Myocyte (in vitro differentiated cells): ENCODE results near the gene TMPRSS12. TPM values are rescaled to one million over a fixed set of nuclear protein-coding genes. Genes with fewer than 3 reads are reported as not detected.
"Not testable (repeated sequence)": the region's sequence is repeated elsewhere in the genome, so short reads cannot be mapped to it uniquely, and the experiment has no call there.

Experiments
- DNase-seq: peaks from one replicate; pipeline ENCODE4 v3.0.0-alpha.2; 2012; ENCODE audit warnings: low read depth
- total RNA-seq: library from RNA; depleted of rRNA; stranded (reverse); fragments of >200 nt; gene quantifications from 2 replicates; pipeline ENCODE4 v1.2.3, GENCODE V29; 2014

TMPRSS12 gene
- total RNA-seq, 1 donor from 2014 or later, result not detected

- DNase-seq, result not testable (repeated sequence)
Observed at GRCh38 chr12:50855679-50856078, 13.0 kb downstream of the TMPRSS12 start.

GRCh38 chr12:50859621-50860310 is 17.0 kb downstream of the TMPRSS12 start:
- DNase-seq, result no peak

- peak; percentile 10 for DNase-seq
Observed at GRCh38 chr12:50862316-50862715, 19.6 kb downstream of the TMPRSS12 start.

GRCh38 chr12:50865266-50865665 is 22.5 kb downstream of the TMPRSS12 start:
- no peak for DNase-seq

GRCh38 chr12:50868881-50869280 is 26.2 kb downstream of the TMPRSS12 start:
- DNase-seq, result not testable (repeated sequence)

DNA sequence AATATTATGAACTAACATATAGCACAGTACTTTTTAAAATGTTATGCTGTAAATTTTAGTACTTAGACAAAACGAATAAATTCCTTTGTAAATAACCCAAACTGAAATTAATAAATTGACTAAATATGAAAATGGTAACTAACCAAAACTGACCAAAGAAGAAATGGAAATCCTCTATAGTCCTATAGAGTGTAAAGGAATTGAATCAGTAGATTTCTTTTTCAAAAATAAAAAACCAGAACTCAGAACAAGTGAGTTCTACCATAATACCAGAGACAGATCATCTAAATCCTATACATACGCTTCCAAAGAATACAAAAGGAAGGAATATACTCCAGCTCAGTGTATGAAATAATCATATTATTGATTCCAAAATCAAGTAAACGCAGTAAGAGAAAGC is 39.8 kb downstream of the TMPRSS12 start:
- DNase-seq, result no peak

GRCh38 chr12:50887191-50887590 is 44.5 kb downstream of the TMPRSS12 start:
- no peak for DNase-seq

DNA sequence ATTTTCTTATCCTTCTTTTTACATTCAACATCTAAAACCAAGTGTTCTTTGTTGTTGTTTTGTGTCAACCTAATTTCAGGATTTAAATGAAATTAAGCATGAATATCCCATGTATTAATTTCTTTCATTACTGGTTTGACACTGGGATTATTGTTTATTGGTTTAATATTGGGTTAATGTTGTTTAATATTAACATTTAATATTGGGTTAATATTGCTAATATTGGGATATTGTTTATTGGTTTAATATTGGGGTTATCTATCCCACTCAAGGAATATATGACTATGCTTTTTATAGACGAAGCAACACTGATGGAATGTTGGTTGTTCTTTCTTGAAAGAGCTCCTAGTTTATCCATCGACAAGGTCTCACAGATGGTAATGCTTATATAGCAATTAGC is 45.9 kb downstream of the TMPRSS12 start:
- no peak for DNase-seq

DNA sequence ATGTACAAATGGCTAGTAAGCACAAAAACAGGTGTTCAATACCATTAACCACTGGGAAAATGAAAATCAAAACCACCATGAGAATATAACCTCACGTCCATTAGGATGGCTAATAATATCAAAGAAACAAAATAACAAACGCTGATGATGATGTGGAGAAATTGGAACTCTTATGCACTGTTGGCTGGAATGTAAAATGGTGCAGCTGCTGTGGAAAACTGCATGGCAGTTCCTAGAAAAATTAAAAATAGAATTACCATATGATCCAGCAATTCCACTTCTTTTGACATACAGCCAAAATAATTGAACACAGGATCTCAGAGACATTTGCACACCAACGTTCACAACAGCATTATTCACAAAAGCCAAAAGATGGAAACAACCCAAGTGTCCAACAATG is 51.5 kb downstream of the TMPRSS12 start:
- peak; percentile 77 for DNase-seq

GRCh38 chr12:50901685-50902113 is 59.0 kb downstream of the TMPRSS12 start:
- DNase-seq, result no peak

GRCh38 chr12:50908479-50908878 is 65.8 kb downstream of the TMPRSS12 start:
- not testable (repeated sequence) for DNase-seq

DNA sequence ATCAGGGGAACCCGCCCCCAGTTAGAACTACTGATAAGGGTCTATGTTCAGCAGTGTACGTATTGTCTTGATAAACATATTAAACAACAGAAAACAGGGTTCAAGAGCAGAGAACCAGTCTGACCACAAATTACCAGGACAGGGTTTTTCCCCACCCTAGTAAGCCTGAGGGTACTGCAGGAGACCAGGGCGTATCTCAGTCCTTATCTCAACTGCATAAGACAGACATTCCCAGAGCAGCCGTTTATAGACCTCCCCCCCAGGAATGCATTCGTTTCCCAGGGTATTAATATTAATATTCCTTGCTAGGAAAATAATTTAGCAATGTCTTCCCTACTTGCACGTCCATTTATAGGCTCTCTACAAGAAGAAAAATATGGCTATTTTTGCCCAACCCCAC is 69.6 kb downstream of the TMPRSS12 start:
- not testable (repeated sequence) for DNase-seq

- no peak for DNase-seq
Observed at GRCh38 chr12:50913224-50913623, 70.5 kb downstream of the TMPRSS12 start.

GRCh38 chr12:50914872-50915484 is 72.3 kb downstream of the TMPRSS12 start:
- DNase-seq, result no peak

GRCh38 chr12:50916292-50916691 is 73.6 kb downstream of the TMPRSS12 start:
- DNase-seq, result no peak

- no peak for DNase-seq
Observed at GRCh38 chr12:50918584-50919316, 76.0 kb downstream of the TMPRSS12 start.

DNA sequence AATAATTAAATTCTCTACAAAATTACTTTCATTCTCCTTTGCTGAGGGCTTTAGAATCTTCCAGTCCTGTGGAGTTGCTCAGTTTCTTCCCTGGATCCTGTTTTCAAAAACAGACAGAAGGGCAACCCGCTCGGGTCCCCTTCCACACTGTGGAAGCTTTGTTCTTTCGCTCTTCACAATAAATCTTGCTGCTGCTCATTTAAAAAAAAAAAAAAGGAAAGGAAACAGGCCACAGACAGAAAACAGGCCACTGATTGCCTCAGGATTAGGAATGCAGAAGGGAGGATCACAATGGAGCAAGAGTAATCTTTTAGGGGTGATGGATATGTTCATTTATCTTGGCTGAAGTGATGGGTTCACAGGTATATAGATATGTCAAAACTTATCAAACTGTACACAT is 80.1 kb downstream of the TMPRSS12 start:
- DNase-seq, result peak; percentile 27

DNA sequence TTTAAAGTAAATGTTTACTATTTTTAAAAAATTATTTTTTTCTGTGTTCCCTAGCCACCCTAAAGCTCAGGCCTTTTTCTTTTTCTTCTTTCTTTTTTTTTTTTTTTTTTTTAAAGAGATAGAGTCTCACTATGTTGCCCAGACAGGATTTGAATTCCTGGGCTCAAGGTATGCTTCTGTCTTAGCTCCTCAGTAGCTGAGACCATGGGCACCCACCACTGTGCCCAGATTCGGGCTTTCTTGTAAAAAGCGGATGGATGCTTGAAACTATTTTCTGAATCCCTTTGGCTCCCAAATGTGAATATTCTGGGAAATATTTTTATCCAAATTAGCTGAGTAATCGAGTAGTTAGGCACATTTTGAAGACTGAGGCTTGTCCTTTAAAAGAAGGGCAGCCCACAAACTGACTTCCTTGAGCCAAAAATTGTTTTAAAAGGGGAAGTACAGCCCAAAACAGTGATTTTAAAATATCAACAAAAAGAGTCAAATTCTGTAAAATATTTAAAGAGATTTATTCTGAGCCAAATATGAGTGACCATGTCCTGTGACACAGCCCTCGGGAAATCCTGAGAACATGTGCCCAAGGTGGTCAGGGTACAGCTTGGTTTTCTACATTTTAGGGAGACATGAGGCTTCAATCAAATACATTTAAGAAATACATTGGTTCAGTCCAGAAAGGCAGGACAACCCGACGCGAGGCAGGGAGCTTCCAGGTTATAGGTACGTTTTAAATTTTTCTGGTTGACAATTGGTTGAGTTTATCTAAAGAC is 80.8 kb downstream of the TMPRSS12 start:
- peak; percentile 22 for DNase-seq

DNA sequence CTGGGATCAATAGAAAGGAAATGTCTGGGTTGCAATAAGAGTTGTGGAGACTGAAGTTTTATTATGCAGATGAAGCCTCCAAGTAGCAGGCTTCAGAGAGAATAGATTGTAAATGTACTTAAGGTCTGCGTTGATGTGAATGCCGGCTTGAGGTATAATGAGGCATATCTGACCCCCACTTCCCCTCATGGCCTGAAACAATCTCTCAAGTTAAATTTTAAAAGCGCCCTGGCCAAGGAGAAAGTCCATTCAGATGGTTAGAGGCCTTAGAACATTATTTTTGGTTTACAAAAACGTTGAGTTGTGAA is 81.4 kb downstream of the TMPRSS12 start:
- DNase-seq, result no peak

GRCh38 chr12:50924439-50925341 is 82.0 kb downstream of the TMPRSS12 start:
- peak; percentile 89 for DNase-seq

GRCh38 chr12:50925342-50925651 is 82.6 kb downstream of the TMPRSS12 start:
- DNase-seq, result no peak
